Astrocyte (in vitro differentiated cells and primary cell): ENCODE results near the gene SCN3B. TPM values are rescaled to one million over a fixed set of nuclear protein-coding genes. Genes with fewer than 3 reads are reported as not detected.
A peak's percentile ranks its signal among the peaks of the same experiment; 100 is the strongest.

Source experiments
- DNase-seq: peaks from one replicate; pipeline ENCODE4 v3.0.0-alpha.2; 2010; ENCODE audit warnings: low read depth
- FAIRE-seq: peaks from 2 replicates; lab custom pipeline; 2011; peaks lifted over from hg19 to GRCh38; lab: Jason Lieb, UNC
- H2AFZ ChIP-seq: 2 replicates; pipeline ENCODE4 v1.6.0; 2012; ENCODE audit warnings: low read depth, low read length, inconsistent platforms
- H3K27ac ChIP-seq: 2 replicates; pipeline ENCODE4 v1.5.1; 2011; ENCODE audit warnings: low read depth, low read length, inconsistent platforms
- H3K27me3 ChIP-seq: 2 replicates; pipeline ENCODE4 v1.6.0; 2011; ENCODE audit warnings: low read length, inconsistent platforms; ENCODE audit not compliant: insufficient read depth
- H3K36me3 ChIP-seq: 2 replicates; pipeline ENCODE4 v1.5.1; 2011; ENCODE audit warnings: low read length, inconsistent platforms; ENCODE audit not compliant: insufficient read depth
- H3K4me1 ChIP-seq: 2 replicates; pipeline ENCODE4 v1.5.1; 2011; ENCODE audit warnings: low read length, inconsistent platforms; ENCODE audit not compliant: insufficient read depth
- H3K4me2 ChIP-seq: 2 replicates; pipeline ENCODE4 v1.6.0; 2012; ENCODE audit warnings: low read length, inconsistent platforms
- H3K4me3 ChIP-seq: 2 replicates; pipeline ENCODE4 v1.5.1; 2011; ENCODE audit warnings: low read depth, mild to moderate bottlenecking, low read length, inconsistent platforms; ENCODE audit not compliant: insufficient read depth
- H3K79me2 ChIP-seq: 2 replicates; pipeline ENCODE4 v1.6.0; 2012; ENCODE audit warnings: mild to moderate bottlenecking, low read length, inconsistent platforms; ENCODE audit not compliant: insufficient read depth
- H3K9ac ChIP-seq: 2 replicates; pipeline ENCODE4 v1.6.0; 2012; ENCODE audit warnings: mild to moderate bottlenecking, low read length, inconsistent platforms
- H3K9me3 ChIP-seq: 2 replicates; pipeline ENCODE4 v1.5.1; 2012; ENCODE audit warnings: low read depth, mild to moderate bottlenecking, low read length, inconsistent platforms; ENCODE audit not compliant: insufficient read depth
- H4K20me1 ChIP-seq: 2 replicates; pipeline ENCODE4 v1.6.0; 2012; ENCODE audit warnings: low read length, inconsistent platforms; ENCODE audit not compliant: insufficient read depth
- H3K27ac Mint-ChIP-seq: one replicate; pipeline ENCODE4 v1.8.0; 2021; ENCODE audit warnings: mild to moderate bottlenecking, mixed read lengths; ENCODE audit not compliant: unreplicated experiment
- H3K27me3 Mint-ChIP-seq: one replicate; pipeline ENCODE4 v1.8.0; 2021; ENCODE audit warnings: low read depth, mixed read lengths; ENCODE audit not compliant: unreplicated experiment
- H3K36me3 Mint-ChIP-seq: one replicate; pipeline ENCODE4 v1.8.0; 2021; ENCODE audit warnings: low read depth, mixed read lengths; ENCODE audit not compliant: unreplicated experiment
- H3K4me1 Mint-ChIP-seq: one replicate; pipeline ENCODE4 v1.8.0; 2021; ENCODE audit warnings: low read depth, mixed read lengths; ENCODE audit not compliant: unreplicated experiment
- H3K4me3 Mint-ChIP-seq: one replicate; pipeline ENCODE4 v1.8.0; 2021; ENCODE audit warnings: mild to moderate bottlenecking, moderate library complexity, mixed read lengths; ENCODE audit not compliant: unreplicated experiment
- H3K9me3 Mint-ChIP-seq: one replicate; pipeline ENCODE4 v1.8.0; 2021; ENCODE audit warnings: mild to moderate bottlenecking, mixed read lengths; ENCODE audit not compliant: unreplicated experiment
- CTCF ChIP-seq: IDR thresholded peaks from 2 replicates; pipeline ENCODE4 v1.5.1; 2011; ENCODE audit warnings: low read depth, mild to moderate bottlenecking, inconsistent platforms, low read length, moderate library complexity; ENCODE audit not compliant: insufficient read depth
- EZH2 ChIP-seq: IDR thresholded peaks from 2 replicates; pipeline ENCODE4 v1.6.1; 2012; ENCODE audit warnings: mild to moderate bottlenecking, low read length, inconsistent platforms; ENCODE audit not compliant: insufficient read depth
- total RNA-seq: library from RNA; stranded (reverse); gene quantifications from 2 replicates; pipeline ENCODE4 v1.2.1, GENCODE V29; 2021

The SCN3B gene
- total RNA-seq, 1 donor from 2014 or later: 2.3 TPM

GRCh38 chr11:123659311-123659710, 4.9 kb upstream of the SCN3B start:
- no peaks in the 10 kb centered on the region for H3K9me3 Mint-ChIP-seq
- H3K36me3 ChIP-seq: no peaks in the 10 kb centered on the region
- FAIRE-seq (no peak), DNase-seq (no peak)
- peaks cover 2% of the 10 kb centered on the region for H3K27me3 ChIP-seq
- no peak overlapping the region for H3K27ac ChIP-seq
- H3K4me1 ChIP-seq: no peaks in the 10 kb centered on the region
- no peaks in the 10 kb centered on the region for H4K20me1 ChIP-seq
- H3K79me2 ChIP-seq: no peaks in the 10 kb centered on the region
- H3K4me3 ChIP-seq: no peak overlapping the region
- no peaks in the 10 kb centered on the region for H3K36me3 Mint-ChIP-seq
- no peak overlapping the region for H3K27ac Mint-ChIP-seq
- H2AFZ ChIP-seq: no peak overlapping the region
- no peak overlapping the region for H3K9ac ChIP-seq
- H3K4me3 Mint-ChIP-seq: no peak overlapping the region
- H3K4me1 Mint-ChIP-seq: peaks cover 4% of the 10 kb centered on the region
- no peaks in the 10 kb centered on the region for H3K9me3 ChIP-seq
- no peak overlapping the region for H3K4me2 ChIP-seq
- TF ChIP-seq CTCF: no peak
- TF ChIP-seq EZH2: no peak
- peaks cover 2% of the 10 kb centered on the region for H3K27me3 Mint-ChIP-seq

- Histone ChIP-seq H3K4me2 (peak overlapping the region; percentile 98), H3K27me3 (peaks cover 20% of the 10 kb centered on the region), H2AFZ (peak overlapping the region; percentile 97), H3K27ac (no peak overlapping the region), H3K4me3 (peak overlapping the region; percentile 69), H3K79me2 (no peaks in the 10 kb centered on the region), H4K20me1 (no peaks in the 10 kb centered on the region), H3K9me3 (no peaks in the 10 kb centered on the region), H3K36me3 (no peaks in the 10 kb centered on the region), H3K9ac (no peak overlapping the region), H3K4me1 (peaks cover 6% of the 10 kb centered on the region)
- H3K4me1 Mint-ChIP-seq: peaks cover 4% of the 10 kb centered on the region
- no peaks in the 10 kb centered on the region for H3K36me3 Mint-ChIP-seq
- no peaks in the 10 kb centered on the region for H3K9me3 Mint-ChIP-seq
- FAIRE-seq (no peak), DNase-seq (peak; percentile 49)
- no peak for TF ChIP-seq CTCF
- no peak for TF ChIP-seq EZH2
- peak overlapping the region; percentile 86 for H3K4me3 Mint-ChIP-seq
- H3K27me3 Mint-ChIP-seq: peaks cover 22% of the 10 kb centered on the region
- H3K27ac Mint-ChIP-seq: no peak overlapping the region
Measured at GRCh38 chr11:123653827-123654565, 428 bp downstream of the SCN3B start.

GRCh38 chr11:123653483-123653826, 969 bp downstream of the SCN3B start:
- Histone ChIP-seq H3K27me3 (peaks cover 20% of the 10 kb centered on the region), H3K79me2 (no peaks in the 10 kb centered on the region), H3K27ac (no peak overlapping the region), H3K4me1 (peaks cover 6% of the 10 kb centered on the region), H3K36me3 (no peaks in the 10 kb centered on the region), H3K4me2 (peak overlapping the region; percentile 98), H3K9me3 (no peaks in the 10 kb centered on the region), H3K9ac (no peak overlapping the region), H3K4me3 (peak overlapping the region; percentile 69), H2AFZ (peak overlapping the region; percentile 97), H4K20me1 (no peaks in the 10 kb centered on the region)
- H3K9me3 Mint-ChIP-seq: no peaks in the 10 kb centered on the region
- no peak for TF ChIP-seq EZH2
- TF ChIP-seq CTCF: no peak
- H3K36me3 Mint-ChIP-seq: no peaks in the 10 kb centered on the region
- no peak for FAIRE-seq
- H3K27ac Mint-ChIP-seq: no peak overlapping the region
- H3K27me3 Mint-ChIP-seq: peaks cover 22% of the 10 kb centered on the region
- H3K4me3 Mint-ChIP-seq: peak overlapping the region; percentile 86
- H3K4me1 Mint-ChIP-seq: peaks cover 4% of the 10 kb centered on the region
- DNase-seq: no peak
